ENCODE measurements around the gene CDYL2.
"Not testable (repeated sequence)": the region's sequence is repeated elsewhere in the genome, so short reads cannot be mapped to it uniquely, and the experiment has no call there.

Gene CDYL2

GRCh38 chr16:80807906-80808305 is 3.5 kb upstream of the CDYL2 start:
- no peak for DNase-seq (ENCODE audit: low read depth)

- DNase-seq (ENCODE audit: low read depth) = no peak
These were observed 2.5 kb upstream of the CDYL2 start for GRCh38 chr16:80806927-80807340.

GRCh38 chr16:80806289-80806688 is 1.9 kb upstream of the CDYL2 start:
- DNase-seq (ENCODE audit: low read depth) = no peak

GRCh38 chr16:80804056-80804525 is 307 bp downstream of the CDYL2 start:
- DNase-seq (ENCODE audit: low read depth) = peak; percentile 11

DNA sequence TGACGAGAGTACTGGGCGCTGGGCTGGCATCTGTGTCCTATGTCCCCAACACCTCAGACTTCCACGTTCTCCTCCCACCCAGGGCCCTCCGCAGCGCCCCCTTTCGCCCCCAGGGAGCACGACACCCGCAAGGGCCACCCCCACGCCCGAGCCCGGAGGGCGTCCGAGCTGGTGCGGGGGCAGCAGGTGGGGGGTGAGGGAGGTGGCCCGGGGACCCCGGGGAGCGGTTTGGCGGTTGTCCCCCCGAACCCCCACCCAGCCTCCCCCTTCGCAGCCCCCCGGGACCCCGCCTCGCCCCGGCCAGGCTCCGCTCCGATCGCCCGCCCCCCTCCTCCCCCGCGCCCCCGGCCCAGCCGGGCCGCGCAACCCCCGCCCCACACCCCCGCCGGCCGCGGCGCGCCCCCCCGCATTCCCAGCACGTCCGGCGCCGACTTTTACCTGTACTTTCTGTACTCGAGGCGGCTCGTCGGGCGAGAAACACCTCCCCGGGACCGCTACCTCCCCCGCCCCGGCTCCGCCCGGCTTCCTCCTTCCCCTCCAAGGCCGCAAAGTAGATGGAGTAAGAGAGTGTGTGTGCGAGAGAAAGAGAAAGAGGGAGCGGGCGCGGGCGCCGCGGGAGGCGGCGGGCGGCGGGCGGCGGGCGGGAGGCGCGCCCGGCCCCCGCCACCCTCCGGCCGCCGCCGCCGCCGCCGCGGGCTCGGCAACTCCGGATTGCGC is 901 bp downstream of the CDYL2 start:
- peak; percentile 4 for DNase-seq (ENCODE audit: low read depth)

GRCh38 chr16:80802902-80803301 is 1.5 kb downstream of the CDYL2 start:
- no peak for DNase-seq (ENCODE audit: low read depth)

GRCh38 chr16:80802138-80802537 is 2.3 kb downstream of the CDYL2 start:
- DNase-seq (ENCODE audit: low read depth) = no peak

DNA sequence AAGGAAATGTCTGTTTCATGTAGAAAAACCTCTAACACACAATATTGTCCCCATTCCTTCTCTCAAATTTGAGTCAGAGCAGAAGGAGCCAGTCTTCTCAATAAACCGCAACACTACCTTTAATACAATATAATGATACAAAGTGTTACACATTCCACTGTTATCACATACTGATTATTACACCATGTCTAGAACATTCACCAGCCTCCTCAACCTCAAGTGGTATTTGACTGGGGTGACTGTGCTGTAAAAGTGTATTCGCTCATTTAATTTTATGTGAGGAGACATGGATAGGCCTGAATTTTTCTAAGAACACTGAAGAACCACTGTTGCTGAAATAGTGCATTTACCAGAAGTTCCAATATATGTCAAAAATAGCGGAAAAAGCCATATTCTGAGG is 10.3 kb downstream of the CDYL2 start:
- DNase-seq (ENCODE audit: low read depth) = no peak

GRCh38 chr16:80792031-80792430 is 12.4 kb downstream of the CDYL2 start:
- no peak for DNase-seq (ENCODE audit: low read depth)

GRCh38 chr16:80791411-80791810 is 13.0 kb downstream of the CDYL2 start:
- no peak for DNase-seq (ENCODE audit: low read depth)

DNA sequence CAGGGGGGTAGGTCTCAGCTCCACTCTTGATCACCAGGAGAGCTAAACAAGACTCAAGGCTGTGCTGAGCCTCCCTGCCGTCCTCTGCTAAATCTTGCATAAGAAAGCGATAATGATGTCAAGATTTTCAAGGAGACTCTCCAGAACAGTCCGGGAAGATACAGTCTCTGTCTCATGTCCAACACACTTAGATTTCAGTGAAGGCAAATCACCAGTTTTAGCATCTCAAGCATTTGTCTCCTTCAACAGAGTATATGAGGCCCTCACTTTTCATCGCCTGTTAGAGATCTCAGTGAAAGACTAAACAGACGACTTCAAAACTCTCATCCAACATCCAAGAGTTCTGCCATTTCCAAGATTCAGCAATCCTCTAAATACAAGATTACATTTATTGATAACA is 13.6 kb downstream of the CDYL2 start:
- DNase-seq (ENCODE audit: low read depth) = no peak

DNA sequence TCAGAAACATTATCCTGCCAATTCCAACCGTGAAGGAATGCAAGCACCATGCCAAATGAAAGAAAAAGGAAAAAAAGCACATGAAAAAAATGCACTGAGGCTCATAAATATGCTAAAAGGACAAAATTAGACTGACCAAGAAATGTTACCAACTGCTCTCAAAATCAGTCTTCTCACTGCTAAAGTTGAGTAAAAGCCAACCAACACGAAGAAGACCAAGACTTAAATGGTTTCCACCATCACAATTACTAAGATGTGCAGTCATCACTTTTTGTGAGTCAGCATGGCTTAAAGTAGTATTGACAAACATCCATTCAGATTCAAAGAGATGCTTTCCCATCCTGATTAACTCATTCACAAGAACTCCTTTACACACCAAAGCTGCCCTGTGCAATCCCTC is 16.4 kb downstream of the CDYL2 start:
- no peak for DNase-seq (ENCODE audit: low read depth)

DNA sequence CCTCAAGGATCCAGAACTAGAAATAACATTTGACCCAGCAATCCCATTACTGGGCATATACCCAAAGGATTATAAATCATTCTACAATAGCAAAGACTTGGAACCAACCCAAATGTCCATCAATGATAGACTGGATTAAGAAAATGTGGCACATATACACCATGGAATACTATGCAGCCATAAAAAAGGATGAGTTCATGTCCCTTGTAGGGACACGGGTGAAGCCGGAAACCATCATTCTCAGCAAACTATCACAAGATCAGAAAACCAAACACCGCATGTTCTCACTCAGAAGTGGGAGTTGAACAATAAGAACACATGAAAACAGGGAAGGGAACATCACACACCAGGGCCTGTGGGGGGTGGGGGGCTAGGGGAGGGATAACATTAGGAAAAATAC is 17.8 kb downstream of the CDYL2 start:
- not testable (repeated sequence) for DNase-seq (ENCODE audit: low read depth)

GRCh38 chr16:80784951-80785350 is 19.4 kb downstream of the CDYL2 start:
- no peak for DNase-seq (ENCODE audit: low read depth)

DNA sequence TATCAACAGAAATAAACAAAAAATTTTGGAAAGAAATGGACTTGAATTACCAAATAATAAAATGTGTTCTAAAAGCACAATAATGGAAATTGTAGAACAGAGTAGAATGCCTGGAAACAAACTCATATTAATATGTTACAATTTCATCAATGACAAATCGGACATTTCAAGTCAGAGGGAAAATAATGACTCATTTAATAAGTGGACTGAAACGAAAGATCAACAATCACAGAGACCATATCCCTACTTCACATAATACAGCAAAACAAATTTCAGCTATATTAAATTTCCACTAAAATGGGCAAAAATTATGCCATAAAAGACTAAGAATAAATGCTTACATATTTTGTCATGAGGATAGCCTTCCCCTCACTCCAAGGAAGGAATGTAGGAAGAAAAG is 25.7 kb downstream of the CDYL2 start:
- no peak for DNase-seq (ENCODE audit: low read depth)

- DNase-seq (ENCODE audit: low read depth) = no peak
These were observed 27.5 kb downstream of the CDYL2 start for GRCh38 chr16:80776856-80777255.

DNA sequence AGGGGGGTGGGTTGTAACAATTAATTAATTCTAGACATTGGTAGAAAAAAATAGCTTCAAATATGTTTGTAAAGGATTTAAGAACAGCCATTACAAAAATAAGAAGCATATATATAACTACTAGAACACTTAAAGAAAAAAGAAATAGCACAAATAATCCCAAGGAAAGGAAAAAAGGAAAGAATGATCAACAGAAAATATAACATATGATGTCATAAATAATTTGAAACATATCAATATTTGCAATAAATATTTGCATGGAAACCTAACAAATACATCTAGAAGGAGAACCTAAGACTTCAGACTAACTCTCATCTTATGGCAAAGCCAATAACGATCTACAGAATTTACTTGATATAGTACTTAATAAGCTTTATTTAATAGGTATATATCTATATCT is 28.9 kb downstream of the CDYL2 start:
- no peak for DNase-seq (ENCODE audit: low read depth)

GRCh38 chr16:80766798-80767197 is 37.6 kb downstream of the CDYL2 start:
- DNase-seq (ENCODE audit: low read depth) = no peak

DNA sequence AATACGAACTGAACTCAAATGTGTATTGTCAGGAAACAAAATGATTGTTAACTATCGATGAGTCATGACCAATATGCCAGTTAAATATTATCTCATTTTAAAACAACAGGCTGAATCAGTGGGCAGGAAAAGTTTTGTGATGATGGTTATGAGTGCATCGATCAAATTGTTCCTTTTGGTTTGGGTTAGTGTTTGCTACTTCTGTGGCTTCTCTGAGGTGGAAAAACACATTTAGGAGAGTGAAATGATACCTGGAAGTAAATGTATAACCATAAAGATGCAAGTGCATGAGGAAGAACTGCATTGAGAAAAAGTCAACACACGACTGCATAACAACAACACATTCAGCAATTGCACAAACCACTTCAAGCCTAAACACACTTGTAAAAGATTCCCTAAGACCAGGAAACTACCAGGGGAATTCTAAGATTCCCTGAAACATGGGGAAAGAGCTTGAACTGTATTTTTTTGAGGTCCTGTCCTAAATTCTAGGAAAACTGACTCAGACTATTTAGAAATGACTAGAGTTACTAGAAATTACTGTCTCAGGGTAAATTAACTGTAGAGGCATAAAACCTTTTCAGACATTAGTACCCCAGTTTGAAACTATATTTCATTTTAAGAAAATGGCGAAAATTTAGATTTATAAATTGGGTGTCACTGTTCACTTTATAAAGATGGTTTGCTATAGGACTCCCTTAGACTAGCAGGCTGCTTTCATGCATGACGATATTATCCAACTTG is 44.8 kb downstream of the CDYL2 start:
- DNase-seq (ENCODE audit: low read depth) = no peak

GRCh38 chr16:80754476-80754875 is 49.9 kb downstream of the CDYL2 start:
- DNase-seq (ENCODE audit: low read depth) = no peak

- DNase-seq (ENCODE audit: low read depth) = no peak
These were observed 51.9 kb downstream of the CDYL2 start for GRCh38 chr16:80752541-80752940.

DNA sequence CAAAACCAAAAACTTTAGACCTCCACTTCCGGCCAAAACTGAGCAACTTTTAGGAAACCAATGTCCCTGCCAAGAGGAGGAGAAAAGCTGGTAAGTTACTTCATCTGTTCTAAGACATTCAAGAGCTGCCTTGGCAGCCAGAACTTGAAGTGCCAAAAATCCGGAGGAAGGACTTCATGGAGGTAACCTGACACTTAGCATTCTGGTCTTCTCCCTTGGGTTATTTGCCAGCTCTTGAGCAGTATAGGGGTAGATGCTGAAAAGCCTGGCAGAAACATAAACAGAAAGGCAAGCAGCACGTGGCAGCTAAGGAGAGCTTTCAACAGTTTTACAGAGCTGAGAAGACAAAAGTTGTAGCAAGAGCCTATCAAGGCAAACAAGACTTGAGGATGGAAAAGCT is 53.2 kb downstream of the CDYL2 start:
- DNase-seq (ENCODE audit: low read depth) = no peak

DNA sequence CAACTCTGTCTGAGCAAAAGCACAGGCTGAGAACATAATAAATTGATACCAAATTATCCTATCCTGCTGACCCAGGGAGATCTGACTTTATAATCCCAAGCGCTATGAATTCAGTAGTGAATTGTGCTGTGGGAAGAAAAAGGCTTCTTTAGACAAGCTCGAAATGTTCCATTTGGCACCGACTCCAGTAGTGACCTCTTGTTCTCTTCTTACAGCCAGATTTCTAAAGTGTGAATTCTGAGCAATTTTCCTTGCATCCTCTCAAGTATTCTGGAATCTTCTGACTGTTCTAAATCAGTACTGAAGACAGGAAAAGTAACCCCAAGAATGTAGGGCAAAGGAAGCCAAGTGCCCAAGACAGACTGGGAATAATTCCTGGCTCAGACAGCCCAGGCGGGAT is 58.2 kb downstream of the CDYL2 start:
- no peak for DNase-seq (ENCODE audit: low read depth)

DNA sequence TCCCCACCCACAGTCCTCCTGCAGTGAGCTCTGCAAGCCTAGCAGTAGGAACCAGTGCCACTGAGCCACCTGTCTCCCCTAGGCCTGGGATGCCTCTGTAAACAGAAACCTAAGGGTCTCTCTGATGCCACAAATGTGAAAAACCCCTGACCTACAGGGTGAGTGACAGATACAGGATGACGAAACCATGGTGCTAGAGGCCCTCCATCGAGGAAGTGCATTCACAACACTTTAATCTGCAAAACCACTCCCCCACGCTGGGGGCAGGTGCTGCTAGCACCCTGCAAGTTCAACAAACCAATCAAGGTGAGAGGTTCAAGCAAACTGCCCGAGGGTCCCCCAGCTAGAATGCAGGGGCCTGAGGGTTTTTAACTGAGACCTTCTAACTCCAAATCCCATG is 59.5 kb downstream of the CDYL2 start:
- no peak for DNase-seq (ENCODE audit: low read depth)

Data from T-helper 22 cell (primary cell).